PC-3 (cell line): ENCODE measurements around the gene ARHGEF18. TPM values are rescaled to one million over a fixed set of nuclear protein-coding genes. Genes with fewer than 3 reads are reported as not detected.

Experiments
- ATAC-seq: fragments of 200-7000 bp; cut with Tn5 transposase; 2 replicates; pipeline ENCODE4 v1.9.1; 2020; ENCODE audit warnings: mild to moderate bottlenecking, moderate library complexity
- BruUV-seq: library from RNA; stranded (reverse); fragments of 400-500 nt; replicated peaks from 2 replicates; lab custom pipeline; 2021; lab: Mats Ljungman, UMichigan
- CTCF ChIA-PET: fragments of 300-600 bp; sonication (Branson Sonifier 250); formaldehyde crosslinking; loops from one replicate; lab custom pipeline; 2022; ENCODE audit warnings: antibody characterized with exemption; lab: Charles Lee
- POLR2A ChIA-PET: fragments of 300-600 bp; sonication (Branson Sonifier 250); formaldehyde crosslinking; loops from one replicate; lab custom pipeline; 2022; ENCODE audit warnings: antibody characterized with exemption; ENCODE audit not compliant: unreplicated experiment; lab: Charles Lee
- DNase-seq: peaks from one replicate; pipeline ENCODE4 v3.0.0-alpha.2; 2015
- H2AFZ ChIP-seq: fragments of 300-600 bp; sonication (generic); 2 replicates; pipeline ENCODE4 v1.6.0; 2016; ENCODE audit warnings: antibody characterized with exemption, low read length
- H3F3A ChIP-seq: fragments of 300-600 bp; sonication (generic); one replicate; pipeline ENCODE4 v1.6.0; 2017; ENCODE audit warnings: antibody characterized with exemption, low read length, control low read depth, mild to moderate bottlenecking; ENCODE audit not compliant: unreplicated experiment
- H3K27ac ChIP-seq: fragments of 300-600 bp; sonication (generic); 2 replicates; pipeline ENCODE4 v1.5.1; 2016; ENCODE audit warnings: mild to moderate bottlenecking, low read length
- H3K27me3 ChIP-seq: fragments of 300-600 bp; sonication (generic); 2 replicates; pipeline ENCODE4 v1.6.1; 2016; ENCODE audit warnings: low read length, mixed read lengths
- H3K36me3 ChIP-seq: fragments of 300-600 bp; sonication (generic); 2 replicates; pipeline ENCODE4 v1.6.1; 2016; ENCODE audit warnings: low read depth, mixed run types, low read length, mixed read lengths
- H3K4me1 ChIP-seq: fragments of 300-600 bp; sonication (generic); 2 replicates; pipeline ENCODE4 v1.5.1; 2016; ENCODE audit warnings: low read length; ENCODE audit not compliant: insufficient read depth
- H3K4me2 ChIP-seq: fragments of 300-600 bp; sonication (generic); 2 replicates; pipeline ENCODE4 v1.6.0; 2016; ENCODE audit warnings: low read length
- H3K4me3 ChIP-seq: fragments of 300-600 bp; sonication (generic); 2 replicates; pipeline ENCODE4 v1.5.1; 2016; ENCODE audit warnings: mild to moderate bottlenecking, low read length, mixed read lengths
- H3K79me2 ChIP-seq: fragments of 300-600 bp; sonication (generic); 2 replicates; pipeline ENCODE4 v1.6.1; 2017; ENCODE audit warnings: low read length, mixed read lengths
- H3K9ac ChIP-seq: fragments of 300-600 bp; sonication (generic); 2 replicates; pipeline ENCODE4 v1.6.0; 2016; ENCODE audit warnings: mild to moderate bottlenecking, low read length
- H3K9me2 ChIP-seq: fragments of 300-600 bp; sonication (generic); replicated peaks from 2 replicates; pipeline ENCODE4 v1.6.1; 2016; ENCODE audit warnings: mixed run types, low read length, mixed read lengths
- H3K9me3 ChIP-seq: fragments of 300-600 bp; sonication (generic); 2 replicates; pipeline ENCODE4 v1.6.1; 2016; ENCODE audit warnings: low read length, mixed read lengths
- H4K20me1 ChIP-seq: fragments of 300-600 bp; sonication (generic); 2 replicates; pipeline ENCODE4 v1.6.1; 2016; ENCODE audit warnings: low read length, mixed read lengths
- EZH2 ChIP-seq: fragments of 300-600 bp; sonication (generic); IDR thresholded peaks from one replicate; pipeline ENCODE4 v1.6.1; 2017; ENCODE audit warnings: antibody characterized with exemption, mild to moderate bottlenecking, low read length; ENCODE audit not compliant: unreplicated experiment
- EZH2phosphoT487 ChIP-seq: fragments of 300-600 bp; sonication (generic); IDR thresholded peaks from 2 replicates; pipeline ENCODE4 v1.6.1; 2018; ENCODE audit warnings: mild to moderate bottlenecking, antibody characterized with exemption, low read length, borderline replicate concordance
- intact Hi-C: fragments of 100-400 bp; cut with micrococcal nuclease; formaldehyde crosslinking; loops from 2 replicates; pipeline ENCODE4 v1.9.0; 2023
- total RNA-seq: library from RNA; depleted of rRNA; stranded (reverse); fragments of >200 nt; gene quantifications from 2 replicates; pipeline ENCODE4 v1.2.3, GENCODE V29; 2014
- TF ChIP-seq, protein P1 (sequence below): fragments of 300-600 bp; sonication (generic); conservative IDR thresholded peaks from 2 replicates; pipeline ENCODE4 v1.5.1; 2017; ENCODE audit warnings: antibody characterized with exemption, low read depth, mild to moderate bottlenecking, low read length

The ARHGEF18 gene
- total RNA-seq, 1 experiment from 2014 or later, result 65.1 TPM

DNA sequence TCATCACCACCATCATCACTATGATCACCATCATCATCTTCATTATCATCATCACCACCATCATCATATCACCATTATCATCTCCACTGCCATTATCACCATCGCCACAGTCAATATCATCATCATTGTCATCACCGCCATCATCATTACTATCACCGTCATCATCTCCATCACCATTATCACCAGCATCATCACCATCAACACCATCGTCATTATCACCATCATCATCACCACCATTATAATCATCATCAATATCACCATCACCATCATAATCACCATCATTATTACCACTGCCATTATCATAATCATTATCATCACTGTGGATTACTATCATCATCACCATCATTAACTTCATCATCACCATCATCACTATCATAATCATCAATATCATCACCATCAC is 17.3 kb upstream of the ARHGEF18 start:
- Histone ChIP-seq H3K4me1 (no peaks in the 10 kb centered on the region), H3K27me3 (no peaks in the 10 kb centered on the region), H3K4me3 (no peak overlapping the region), H3K9me3 (no peaks in the 10 kb centered on the region), H3K36me3 (no peaks in the 10 kb centered on the region), H3K27ac (no peak overlapping the region), H2AFZ (no peak overlapping the region), H3K79me2 (no peaks in the 10 kb centered on the region), H3K9ac (no peak overlapping the region), H3K4me2 (no peak overlapping the region), H3F3A (no peaks in the 10 kb centered on the region), H3K9me2 (no peaks in the 10 kb centered on the region), H4K20me1 (no peaks in the 10 kb centered on the region)
- TF ChIP-seq, protein P1, sequence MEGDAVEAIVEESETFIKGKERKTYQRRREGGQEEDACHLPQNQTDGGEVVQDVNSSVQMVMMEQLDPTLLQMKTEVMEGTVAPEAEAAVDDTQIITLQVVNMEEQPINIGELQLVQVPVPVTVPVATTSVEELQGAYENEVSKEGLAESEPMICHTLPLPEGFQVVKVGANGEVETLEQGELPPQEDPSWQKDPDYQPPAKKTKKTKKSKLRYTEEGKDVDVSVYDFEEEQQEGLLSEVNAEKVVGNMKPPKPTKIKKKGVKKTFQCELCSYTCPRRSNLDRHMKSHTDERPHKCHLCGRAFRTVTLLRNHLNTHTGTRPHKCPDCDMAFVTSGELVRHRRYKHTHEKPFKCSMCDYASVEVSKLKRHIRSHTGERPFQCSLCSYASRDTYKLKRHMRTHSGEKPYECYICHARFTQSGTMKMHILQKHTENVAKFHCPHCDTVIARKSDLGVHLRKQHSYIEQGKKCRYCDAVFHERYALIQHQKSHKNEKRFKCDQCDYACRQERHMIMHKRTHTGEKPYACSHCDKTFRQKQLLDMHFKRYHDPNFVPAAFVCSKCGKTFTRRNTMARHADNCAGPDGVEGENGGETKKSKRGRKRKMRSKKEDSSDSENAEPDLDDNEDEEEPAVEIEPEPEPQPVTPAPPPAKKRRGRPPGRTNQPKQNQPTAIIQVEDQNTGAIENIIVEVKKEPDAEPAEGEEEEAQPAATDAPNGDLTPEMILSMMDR, result no peak
- no peak for TF ChIP-seq EZH2
- TF ChIP-seq EZH2phosphoT487, result no peak
- DNase-seq, result no peak
- no peak for ATAC-seq
- no TSS peak for BruUV-seq
- CTCF ChIA-PET, result no interaction called here
- intact Hi-C loops, result no loop called here
- POLR2A ChIA-PET, result no interaction called here

DNA sequence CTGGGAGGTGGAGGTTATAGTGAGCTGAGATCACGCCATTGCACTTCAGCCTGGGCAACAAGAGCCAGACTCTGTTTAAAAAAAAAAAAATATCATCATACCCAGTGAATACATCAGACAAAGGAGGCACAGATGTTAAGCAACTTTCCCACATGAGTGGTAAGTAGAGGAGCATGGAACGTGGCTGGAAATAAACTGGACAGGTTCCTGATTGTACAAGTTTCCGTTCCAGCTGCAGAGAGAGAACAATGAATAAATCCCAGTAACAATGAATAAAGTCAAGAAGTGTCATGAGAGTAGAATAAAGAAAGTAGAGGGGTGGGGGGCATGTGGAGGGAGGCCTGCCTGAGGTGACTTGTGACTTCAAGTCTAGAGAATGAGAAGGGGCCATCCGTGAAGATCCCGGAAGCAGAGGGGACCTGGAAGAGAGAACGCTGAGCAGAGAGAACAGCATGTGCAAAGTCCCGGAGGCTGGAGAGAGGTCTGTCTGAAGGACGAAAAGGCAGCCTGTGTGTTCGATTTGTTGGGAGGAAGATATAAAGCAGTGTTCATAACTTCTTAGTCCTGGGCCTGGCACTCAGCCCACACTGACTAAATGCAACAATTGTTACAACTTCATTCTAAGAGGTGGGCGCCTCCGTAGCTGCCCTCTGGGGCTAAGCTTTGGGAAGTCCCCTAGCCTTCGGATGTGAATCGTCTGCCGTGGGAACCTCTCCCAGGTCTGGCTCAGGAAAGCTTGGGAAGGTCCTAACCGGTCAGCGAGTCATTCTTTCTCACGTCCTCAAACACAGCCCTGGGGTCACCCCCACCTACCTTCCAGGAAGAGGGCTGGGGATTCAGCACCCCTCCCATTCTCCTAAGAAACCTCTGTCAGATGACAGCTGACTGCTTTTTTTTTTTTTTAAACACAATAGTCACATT is 15.3 kb upstream of the ARHGEF18 start:
- no peak overlapping the region for H2AFZ ChIP-seq
- H4K20me1 ChIP-seq, result no peaks in the 10 kb centered on the region
- no peaks in the 10 kb centered on the region for H3K9me3 ChIP-seq
- no peaks in the 10 kb centered on the region for H3K79me2 ChIP-seq
- no peaks in the 10 kb centered on the region for H3K9me2 ChIP-seq
- no peak overlapping the region for H3K4me2 ChIP-seq
- H3F3A ChIP-seq, result no peaks in the 10 kb centered on the region
- no TSS peak for BruUV-seq
- ChIA-PET POLR2A (interaction anchor here (0.7 kb wide), 1 partner anchor 234 kb away, joined by 4 read pairs; no protein-coding TSS in a partner anchor), CTCF (interaction anchor here (0.7 kb wide), 1 partner anchor 43 kb away, joined by 8 read pairs; no protein-coding TSS in a partner anchor)
- H3K4me3 ChIP-seq, result no peak overlapping the region
- no peak for ATAC-seq
- TF ChIP-seq, protein P1, result no peak
- TF ChIP-seq EZH2phosphoT487 (no peak), EZH2 (no peak)
- DNase-seq, result peak; percentile 20
- no peak overlapping the region for H3K9ac ChIP-seq
- no peaks in the 10 kb centered on the region for H3K36me3 ChIP-seq
- intact Hi-C loops, result no loop called here
- H3K27me3 ChIP-seq, result no peaks in the 10 kb centered on the region
- no peaks in the 10 kb centered on the region for H3K4me1 ChIP-seq
- no peak overlapping the region for H3K27ac ChIP-seq
